Measurements from ENCODE around the gene RELL2. TPM values are rescaled to one million over a fixed set of nuclear protein-coding genes. Genes with fewer than 3 reads are reported as not detected.

RELL2 gene
- total RNA-seq, 1 donor from 2014 or later = 1.0 TPM

DNA sequence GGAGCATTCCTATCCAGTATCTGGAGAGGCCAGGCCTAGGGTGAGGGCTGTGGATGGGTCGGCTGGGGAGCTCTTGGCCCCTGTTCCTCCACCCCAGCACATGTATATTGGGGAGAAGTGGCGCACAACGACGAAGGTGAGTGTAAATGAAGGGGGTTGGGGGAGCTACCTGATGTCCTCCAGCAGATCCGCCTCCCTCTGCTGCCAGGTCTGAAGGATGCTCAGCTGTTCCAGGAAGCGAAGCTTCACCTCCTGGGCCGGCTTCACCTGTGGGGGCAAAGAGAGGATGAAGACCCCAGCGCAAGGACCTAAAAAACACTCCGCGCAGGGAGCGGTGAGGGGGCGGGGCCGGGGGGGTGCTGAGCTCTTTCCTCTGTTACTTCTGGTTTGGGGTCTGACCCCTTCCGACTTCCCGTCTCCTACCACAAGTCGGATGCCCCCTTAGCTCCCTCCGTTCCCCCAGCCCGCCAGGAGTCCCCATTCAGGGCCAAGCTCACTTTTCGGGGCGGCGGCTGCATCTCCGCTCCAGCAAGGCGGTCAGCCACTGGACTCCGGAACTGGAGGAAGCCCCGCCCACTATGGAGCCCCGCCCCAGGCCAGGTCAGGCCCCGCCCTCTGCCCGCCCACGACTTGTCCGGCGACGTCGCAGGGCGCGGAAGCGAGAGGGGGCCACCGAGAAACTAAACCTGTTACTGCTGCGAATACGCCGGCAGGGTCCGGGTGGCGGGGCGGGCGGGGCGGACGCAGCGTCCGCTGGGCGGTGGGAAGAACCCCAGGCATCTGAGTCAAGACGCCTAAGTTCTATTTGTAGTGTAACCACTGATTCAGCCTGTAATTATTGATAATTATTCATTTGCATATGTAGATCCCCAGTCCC is 14.3 kb downstream of the RELL2 start, which contains the start of gene FCHSD1:
FCHSD1 (minus strand) TSS at position 568 of the 877 bp plus-strand sequence; CDS start at position 518, 50 bp downstream.
- intact Hi-C loops (cut with micrococcal nuclease) = no loop called here
- TF ChIP-seq, protein P1, sequence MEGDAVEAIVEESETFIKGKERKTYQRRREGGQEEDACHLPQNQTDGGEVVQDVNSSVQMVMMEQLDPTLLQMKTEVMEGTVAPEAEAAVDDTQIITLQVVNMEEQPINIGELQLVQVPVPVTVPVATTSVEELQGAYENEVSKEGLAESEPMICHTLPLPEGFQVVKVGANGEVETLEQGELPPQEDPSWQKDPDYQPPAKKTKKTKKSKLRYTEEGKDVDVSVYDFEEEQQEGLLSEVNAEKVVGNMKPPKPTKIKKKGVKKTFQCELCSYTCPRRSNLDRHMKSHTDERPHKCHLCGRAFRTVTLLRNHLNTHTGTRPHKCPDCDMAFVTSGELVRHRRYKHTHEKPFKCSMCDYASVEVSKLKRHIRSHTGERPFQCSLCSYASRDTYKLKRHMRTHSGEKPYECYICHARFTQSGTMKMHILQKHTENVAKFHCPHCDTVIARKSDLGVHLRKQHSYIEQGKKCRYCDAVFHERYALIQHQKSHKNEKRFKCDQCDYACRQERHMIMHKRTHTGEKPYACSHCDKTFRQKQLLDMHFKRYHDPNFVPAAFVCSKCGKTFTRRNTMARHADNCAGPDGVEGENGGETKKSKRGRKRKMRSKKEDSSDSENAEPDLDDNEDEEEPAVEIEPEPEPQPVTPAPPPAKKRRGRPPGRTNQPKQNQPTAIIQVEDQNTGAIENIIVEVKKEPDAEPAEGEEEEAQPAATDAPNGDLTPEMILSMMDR (IDR thresholded peaks at IDR 0.05; ENCODE audit: borderline replicate concordance) = peak; percentile 21
- Histone ChIP-seq H3K36me3 (peaks cover 9% of the 10 kb centered on the region), H3K9me3 (replicated peaks) (no peaks in the 10 kb centered on the region), H3K27ac (replicated peaks) (peak within 1 kb of the TSS; percentile 29), H3K27me3 (ENCODE audit: low read depth) (no peaks in the 10 kb centered on the region), H3K4me3 (peak within 1 kb of the TSS; percentile 72), H3K4me1 (peaks cover 16% of the 10 kb centered on the region)
- DNase-seq = peak; percentile 90

DNA sequence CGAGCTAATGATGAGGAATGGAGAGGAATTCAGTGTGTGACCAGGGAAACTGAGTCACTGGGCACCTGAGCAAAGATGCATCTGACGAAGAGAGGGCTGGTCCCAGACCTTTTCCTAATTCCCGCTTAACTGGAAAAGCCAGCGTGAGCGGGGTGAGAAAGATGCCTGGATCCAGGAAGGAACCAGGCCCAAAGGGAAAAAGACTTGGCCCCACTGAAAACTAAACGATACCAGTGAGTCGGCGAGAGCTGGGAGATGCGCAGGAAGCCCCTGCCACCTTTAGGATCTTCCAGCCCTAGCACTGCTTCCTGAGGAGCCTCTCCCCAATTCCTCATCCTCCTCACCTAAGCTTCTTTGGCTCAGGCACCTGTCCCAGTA is 14.9 kb downstream of the RELL2 start:
- DNase-seq = no peak
- Histone ChIP-seq H3K27me3 (ENCODE audit: low read depth) (no peaks in the 10 kb centered on the region), H3K36me3 (peaks cover 15% of the 10 kb centered on the region), H3K9me3 (replicated peaks) (no peaks in the 10 kb centered on the region), H3K4me1 (peaks cover 16% of the 10 kb centered on the region), H3K4me3 (peak overlapping the region; percentile 72), H3K27ac (replicated peaks) (peak overlapping the region; percentile 29)
- TF ChIP-seq, protein P1 (IDR thresholded peaks at IDR 0.05; ENCODE audit: borderline replicate concordance) = no peak
- intact Hi-C loops (cut with micrococcal nuclease) = no loop called here

DNA sequence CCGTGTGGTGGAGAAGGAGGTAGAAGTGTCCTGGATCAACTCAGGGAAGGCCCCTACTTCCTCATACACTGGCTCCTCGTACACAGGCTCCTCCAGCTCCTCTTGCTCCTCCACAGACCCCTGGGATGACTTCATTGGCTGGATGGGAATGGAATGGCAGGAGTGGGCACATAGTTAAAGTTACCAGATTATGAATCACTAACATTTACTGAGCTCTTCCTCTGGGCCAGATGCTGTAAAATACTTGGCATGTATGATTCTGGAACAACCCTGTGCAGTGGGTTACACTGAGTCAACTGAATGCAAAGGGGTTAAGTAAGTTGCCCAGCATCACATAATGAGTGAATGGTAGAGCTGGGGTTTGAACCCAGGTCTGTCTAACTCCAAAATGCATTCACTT is 17.5 kb downstream of the RELL2 start:
- Histone ChIP-seq H3K27ac (replicated peaks) (no peak overlapping the region), H3K9me3 (replicated peaks) (no peaks in the 10 kb centered on the region), H3K36me3 (peaks cover 39% of the 10 kb centered on the region), H3K4me1 (peaks cover 16% of the 10 kb centered on the region), H3K4me3 (no peak overlapping the region), H3K27me3 (ENCODE audit: low read depth) (no peaks in the 10 kb centered on the region)
- intact Hi-C loops (cut with micrococcal nuclease) = no loop called here
- no peak for DNase-seq
- TF ChIP-seq, protein P1 (IDR thresholded peaks at IDR 0.05; ENCODE audit: borderline replicate concordance) = no peak

GRCh38 chr5:141655020-141655419 is 18.2 kb downstream of the RELL2 start:
- Histone ChIP-seq H3K36me3 (peaks cover 46% of the 10 kb centered on the region), H3K9me3 (replicated peaks) (no peaks in the 10 kb centered on the region), H3K27me3 (ENCODE audit: low read depth) (no peaks in the 10 kb centered on the region), H3K27ac (replicated peaks) (no peak overlapping the region), H3K4me1 (peaks cover 16% of the 10 kb centered on the region), H3K4me3 (no peak overlapping the region)
- no peak for DNase-seq
- TF ChIP-seq, protein P1 (IDR thresholded peaks at IDR 0.05; ENCODE audit: borderline replicate concordance) = no peak
- intact Hi-C loops (cut with micrococcal nuclease) = no loop called here

GRCh38 chr5:141656396-141656795 is 19.6 kb downstream of the RELL2 start:
- Histone ChIP-seq H3K4me3 (no peak overlapping the region), H3K4me1 (peaks cover 4% of the 10 kb centered on the region), H3K9me3 (replicated peaks) (no peaks in the 10 kb centered on the region), H3K36me3 (peaks cover 56% of the 10 kb centered on the region), H3K27ac (replicated peaks) (no peak overlapping the region), H3K27me3 (ENCODE audit: low read depth) (no peaks in the 10 kb centered on the region)
- no peak for DNase-seq
- TF ChIP-seq, protein P1 (IDR thresholded peaks at IDR 0.05; ENCODE audit: borderline replicate concordance) = no peak
- intact Hi-C loops (cut with micrococcal nuclease) = no loop called here
